IgD-negative memory B cell (primary cell): ENCODE data around the gene ARL6IP4. TPM values are rescaled to one million over a fixed set of nuclear protein-coding genes. Genes with fewer than 3 reads are reported as not detected.

Experiments used
- H3K27ac Mint-ChIP-seq, 3 donors: one replicate each; pipeline ENCODE4 v1.8.0; 2020 to 2022; ENCODE audit warnings: mild to moderate bottlenecking in 3 of 3, mixed read lengths in 3 of 3, moderate library complexity in 1 of 3
- H3K27me3 Mint-ChIP-seq: one replicate; pipeline ENCODE4 v1.8.0; 2021; ENCODE audit warnings: mixed read lengths
- H3K36me3 Mint-ChIP-seq: one replicate; pipeline ENCODE4 v1.8.0; 2020; ENCODE audit warnings: mild to moderate bottlenecking, mixed read lengths
- H3K4me1 Mint-ChIP-seq, 3 donors: one replicate each; pipeline ENCODE4 v1.8.0; 2020 to 2022; ENCODE audit warnings: mixed read lengths in 3 of 3, mild to moderate bottlenecking in 1 of 3
- H3K4me3 Mint-ChIP-seq, 4 donors: one replicate each; pipeline ENCODE4 v1.8.0; 2020 to 2022; ENCODE audit warnings: mild to moderate bottlenecking in 4 of 4, mixed read lengths in 4 of 4, moderate library complexity in 3 of 4
- H3K9me3 Mint-ChIP-seq, 3 donors: one replicate each; pipeline ENCODE4 v1.8.0; 2020 to 2021; ENCODE audit warnings: mixed read lengths in 3 of 3, mild to moderate bottlenecking in 1 of 3
- polyA plus RNA-seq: library from polyadenylated mRNA; unstranded; fragments of 300-500 nt; fragmentation: Illumina TruSeq; gene quantifications from one replicate; pipeline ENCODE4 v1.2.3, GENCODE V29; 2021

ARL6IP4 gene
- polyA plus RNA-seq, 1 donor from 2014 or later: 296 TPM

DNA sequence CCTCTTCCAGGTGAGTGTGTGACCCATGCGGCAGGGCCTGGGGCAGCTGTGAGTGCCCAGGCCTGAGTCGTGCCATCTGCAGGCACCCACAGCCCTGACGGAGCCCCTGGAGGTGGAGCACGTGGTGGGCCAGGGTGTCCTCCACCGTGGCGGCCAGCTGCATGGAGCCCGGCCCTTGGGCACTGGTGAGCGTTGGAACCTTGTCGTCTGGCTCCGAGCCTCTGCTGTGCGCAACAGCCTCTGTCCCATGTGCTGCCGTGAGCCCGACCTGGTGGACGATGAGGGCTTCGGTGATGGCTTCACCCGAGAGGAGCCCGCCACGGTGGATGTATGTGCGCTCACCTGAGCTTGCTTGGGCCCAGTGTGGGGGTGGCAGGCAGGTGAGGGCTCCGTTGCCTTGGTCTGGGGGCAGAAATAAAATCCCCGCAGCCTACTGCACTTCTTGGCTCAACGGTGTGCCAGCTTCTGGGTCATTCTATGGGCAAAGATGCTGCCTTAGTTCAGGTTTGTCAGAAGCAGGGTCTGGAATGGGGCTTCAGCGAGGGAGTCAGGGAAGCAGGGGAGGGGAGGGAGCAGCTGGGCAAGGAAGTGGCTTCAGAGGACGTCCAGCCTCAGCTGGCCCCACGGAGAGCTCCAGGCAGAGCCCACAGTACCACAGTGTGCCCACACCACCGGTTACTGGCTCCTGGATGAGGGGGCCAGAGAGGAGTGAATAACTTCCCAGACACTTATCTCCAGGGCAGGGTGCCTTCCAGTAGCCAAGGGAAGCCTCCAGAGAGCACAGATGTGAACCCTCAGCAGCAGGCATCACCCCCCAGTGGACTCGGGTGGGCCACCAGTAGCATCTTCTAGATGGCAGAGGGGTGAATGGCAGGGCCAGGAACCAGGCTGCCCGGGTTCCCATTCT is 1.2 kb upstream of the ARL6IP4 start:
- Mint-ChIP-seq H3K27me3 (no peaks in the 10 kb centered on the region), H3K4me1 (peaks cover 7 to 28% (median 13%) of the 10 kb centered on the region in 3 donors), H3K27ac (peak overlapping the region; percentile 39 to 85 (median 74))

DNA sequence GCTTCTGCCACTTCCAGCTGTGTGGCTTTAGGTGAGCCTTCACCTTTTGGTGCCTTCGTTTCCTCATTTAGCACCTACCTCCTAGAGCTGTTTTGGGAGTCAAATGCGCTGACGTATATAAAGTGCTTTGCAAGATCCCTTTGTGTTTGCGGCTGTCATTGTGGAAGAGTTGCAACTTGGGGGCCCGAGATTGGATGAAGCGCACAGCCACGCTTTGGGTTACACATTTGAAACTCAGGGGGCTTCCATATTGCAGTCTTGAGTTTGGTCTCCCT is 636 bp upstream of the ARL6IP4 start:
- Mint-ChIP-seq H3K36me3 (no peaks in the 10 kb centered on the region), H3K9me3 (no peaks in the 10 kb centered on the region), H3K4me1 (peaks cover 9 to 30% (median 10%) of the 10 kb centered on the region in 3 donors), H3K27ac (peak overlapping the region; percentile 73 to 85 (median 74)), H3K27me3 (no peaks in the 10 kb centered on the region), H3K4me3 (peak overlapping the region; percentile 90 to 99 (median 96))

More for the DNA sequence above, 1.2 kb upstream of the ARL6IP4 start:
- H3K9me3 Mint-ChIP-seq: no peaks in the 10 kb centered on the region
- peak overlapping the region; percentile 90 to 99 (median 96) for H3K4me3 Mint-ChIP-seq
- H3K36me3 Mint-ChIP-seq: no peaks in the 10 kb centered on the region

- no peaks in the 10 kb centered on the region for H3K27me3 Mint-ChIP-seq
- peak overlapping the region in 2 of 3 donors; percentile 39 to 89 for H3K27ac Mint-ChIP-seq
- no peaks in the 10 kb centered on the region for H3K36me3 Mint-ChIP-seq
- peak overlapping the region; percentile 90 to 99 (median 96) for H3K4me3 Mint-ChIP-seq
- H3K9me3 Mint-ChIP-seq: no peaks in the 10 kb centered on the region
- H3K4me1 Mint-ChIP-seq: peaks cover 7 to 29% (median 9%) of the 10 kb centered on the region in 3 donors
Observed at GRCh38 chr12:122981036-122981471, 573 bp downstream of the ARL6IP4 start.

- H3K9me3 Mint-ChIP-seq: no peaks in the 10 kb centered on the region
- peak overlapping the region in 2 of 3 donors; percentile 39 to 89 for H3K27ac Mint-ChIP-seq
- peaks cover 7 to 25% (median 9%) of the 10 kb centered on the region in 3 donors for H3K4me1 Mint-ChIP-seq
- peak overlapping the region; percentile 90 to 99 (median 96) for H3K4me3 Mint-ChIP-seq
- H3K27me3 Mint-ChIP-seq: no peaks in the 10 kb centered on the region
- no peaks in the 10 kb centered on the region for H3K36me3 Mint-ChIP-seq
Observed at GRCh38 chr12:122981587-122982476, 1.4 kb downstream of the ARL6IP4 start.

- Mint-ChIP-seq H3K27me3 (no peaks in the 10 kb centered on the region), H3K4me1 (peaks cover 7 to 22% (median 9%) of the 10 kb centered on the region in 3 donors), H3K4me3 (peak overlapping the region; percentile 17 to 99 (median 65)), H3K27ac (no peak overlapping the region), H3K9me3 (no peaks in the 10 kb centered on the region), H3K36me3 (no peaks in the 10 kb centered on the region)
Observed at GRCh38 chr12:122982477-122982815, 2.0 kb downstream of the ARL6IP4 start.

- peak overlapping the region; percentile 28 to 70 (median 56) for H3K4me3 Mint-ChIP-seq
- H3K4me1 Mint-ChIP-seq: peaks cover 7 to 20% (median 7%) of the 10 kb centered on the region in 3 donors
- H3K9me3 Mint-ChIP-seq: no peaks in the 10 kb centered on the region
Observed at GRCh38 chr12:122982963-122983788, 2.7 kb downstream of the ARL6IP4 start.

GRCh38 chr12:122983789-122984515 is 3.5 kb downstream of the ARL6IP4 start:
- no peaks in the 10 kb centered on the region for H3K36me3 Mint-ChIP-seq
- peak overlapping the region; percentile 12 to 67 (median 48) for H3K4me3 Mint-ChIP-seq
- H3K27me3 Mint-ChIP-seq: no peaks in the 10 kb centered on the region
- peak overlapping the region in 2 of 3 donors; percentile 48 to 76 for H3K27ac Mint-ChIP-seq
- H3K4me1 Mint-ChIP-seq: peaks cover 6 to 18% (median 7%) of the 10 kb centered on the region in 3 donors
- no peaks in the 10 kb centered on the region for H3K9me3 Mint-ChIP-seq

More at GRCh38 chr12:122982963-122983788, 2.7 kb downstream of the ARL6IP4 start:
- Mint-ChIP-seq H3K27me3 (no peaks in the 10 kb centered on the region), H3K36me3 (no peaks in the 10 kb centered on the region), H3K27ac (peak overlapping the region; percentile 28 to 73 (median 70))

GRCh38 chr12:122984612-122985337 is 4.3 kb downstream of the ARL6IP4 start:
- Mint-ChIP-seq H3K36me3 (no peaks in the 10 kb centered on the region), H3K4me3 (peak overlapping the region in 2 of 4 donors; percentile 33 to 67), H3K27ac (peak overlapping the region in 2 of 3 donors; percentile 48 to 76), H3K4me1 (peaks cover 6 to 15% (median 7%) of the 10 kb centered on the region in 3 donors), H3K27me3 (no peaks in the 10 kb centered on the region), H3K9me3 (no peaks in the 10 kb centered on the region)

DNA sequence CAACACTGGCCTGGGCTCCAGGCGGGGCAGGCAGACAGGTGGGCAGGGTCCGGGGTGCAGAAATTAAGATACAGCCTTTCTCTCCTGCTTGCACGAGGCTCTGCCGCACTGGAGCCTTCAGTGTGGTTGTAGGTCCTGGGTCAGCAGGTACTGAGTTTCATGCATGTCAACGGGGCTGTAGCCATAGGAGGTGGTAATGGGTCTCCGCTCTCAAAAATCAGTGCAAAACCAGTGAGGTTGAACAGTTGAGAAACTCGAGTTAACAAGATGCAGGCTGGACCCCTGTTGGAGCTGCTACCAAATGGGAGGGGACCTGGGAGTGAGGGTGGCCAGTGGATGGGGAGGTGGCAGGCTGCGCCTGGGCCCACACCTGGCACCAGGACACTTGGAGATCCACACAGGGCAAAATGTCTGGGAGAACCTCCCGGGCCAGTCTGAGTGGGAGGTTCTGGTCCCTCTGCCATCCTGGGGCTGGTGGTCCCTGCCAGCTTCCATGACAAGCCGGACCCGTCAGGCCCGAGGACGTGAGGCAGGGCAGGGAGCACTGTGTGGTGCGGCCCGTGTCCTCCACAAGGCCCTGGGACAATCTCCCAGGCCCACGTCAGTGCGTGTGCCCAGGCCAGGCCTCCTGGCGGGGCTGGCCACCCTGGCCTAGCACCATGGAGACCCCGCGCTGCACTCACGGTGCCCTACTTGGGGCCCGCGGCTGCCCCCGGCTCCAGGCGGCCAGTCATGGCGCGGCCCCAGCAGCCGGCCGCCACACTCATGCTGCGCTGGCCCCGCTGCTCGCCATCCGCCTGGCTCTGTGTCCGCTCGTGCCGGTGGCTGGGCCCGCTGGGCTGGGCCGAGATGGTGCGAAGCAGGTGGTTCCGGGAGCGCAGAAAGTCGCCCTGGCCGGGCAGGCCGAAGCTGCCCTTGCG is 5.1 kb downstream of the ARL6IP4 start:
- Mint-ChIP-seq H3K27ac (peak overlapping the region in 1 of 3 donors; percentile 48), H3K27me3 (no peaks in the 10 kb centered on the region), H3K4me1 (peaks cover 3 to 13% (median 6%) of the 10 kb centered on the region in 3 donors), H3K4me3 (peak overlapping the region in 2 of 4 donors; percentile 33 to 67), H3K9me3 (no peaks in the 10 kb centered on the region), H3K36me3 (no peaks in the 10 kb centered on the region)

DNA sequence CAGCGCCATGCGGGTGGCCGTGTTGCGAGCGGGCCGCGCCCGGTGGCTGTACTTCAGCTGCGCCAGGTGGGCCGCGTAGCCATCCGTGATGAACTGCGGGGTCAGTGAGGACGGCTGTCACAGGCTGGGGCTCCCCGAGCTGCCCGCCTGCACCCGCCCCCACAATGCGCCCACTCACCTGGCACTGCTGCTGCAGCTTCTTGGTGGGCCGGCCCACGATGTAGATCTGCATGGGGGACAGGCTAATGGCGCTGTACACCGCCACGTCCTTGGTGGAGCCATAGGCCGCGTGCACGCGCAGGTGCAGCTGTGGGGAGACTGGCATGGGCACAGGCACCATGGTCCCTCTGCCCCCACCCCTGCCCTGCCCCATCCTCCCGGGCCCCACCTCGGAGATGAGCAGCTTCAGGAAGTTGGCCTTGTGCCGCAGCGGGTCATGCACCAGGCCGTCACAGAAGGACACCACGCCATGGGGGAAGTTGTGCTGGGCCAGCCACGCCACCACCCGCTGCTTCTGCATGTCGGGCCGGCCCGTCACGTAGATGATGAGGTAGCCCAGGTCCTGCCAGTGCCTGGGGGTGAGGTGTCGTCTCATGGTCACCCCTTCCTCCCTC is 5.9 kb downstream of the ARL6IP4 start:
- Mint-ChIP-seq H3K27me3 (no peaks in the 10 kb centered on the region), H3K9me3 (no peaks in the 10 kb centered on the region), H3K4me1 (peaks cover 3 to 13% (median 6%) of the 10 kb centered on the region in 3 donors), H3K27ac (no peak overlapping the region), H3K4me3 (no peak overlapping the region), H3K36me3 (no peaks in the 10 kb centered on the region)

GRCh38 chr12:122987086-122987951 is 6.8 kb downstream of the ARL6IP4 start:
- peaks cover 3 to 10% (median 4%) of the 10 kb centered on the region in 3 donors for H3K4me1 Mint-ChIP-seq
- no peak overlapping the region for H3K27ac Mint-ChIP-seq
- H3K36me3 Mint-ChIP-seq: no peaks in the 10 kb centered on the region
- no peaks in the 10 kb centered on the region for H3K27me3 Mint-ChIP-seq
- no peaks in the 10 kb centered on the region for H3K9me3 Mint-ChIP-seq
- no peak overlapping the region for H3K4me3 Mint-ChIP-seq
